Kidney (tissue), 14 donors: ENCODE measurements around the gene PRKAG2. TPM values are rescaled to one million over a fixed set of nuclear protein-coding genes. Genes with fewer than 3 reads are reported as not detected.
A peak's percentile ranks its signal among the peaks of the same experiment; 100 is the strongest.

Experiments used
- DNase-seq, 5 donors: peaks; one replicate each; pipeline ENCODE4 v3.0.0-alpha.2; 2013 to 2020
- FAIRE-seq: peaks from 2 replicates; lab custom pipeline; 2012; peaks lifted over from hg19 to GRCh38; lab: Jason Lieb, UNC
- H3K27ac ChIP-seq, 2 donors: one replicate each; pipeline ENCODE4 v1.7.0; 2013; ENCODE audit warnings: low read depth in 2 of 2, low read length in 2 of 2, inconsistent platforms in 1 of 2
- H3K27me3 ChIP-seq: one replicate; pipeline ENCODE4 v1.7.1; 2013; ENCODE audit warnings: low read length, inconsistent platforms; ENCODE audit not compliant: control insufficient read depth, insufficient read depth
- H3K36me3 ChIP-seq, 3 donors: one replicate each; pipeline versions ENCODE4 v1.7.0 to v1.7.1; 2013; ENCODE audit warnings: low read length in 3 of 3, control low read depth in 1 of 3, inconsistent platforms in 1 of 3; ENCODE audit not compliant: insufficient read depth in 3 of 3, control insufficient read depth in 2 of 3
- H3K4me1 ChIP-seq, 3 donors: one replicate each; pipeline versions ENCODE4 v1.7.0 to v1.7.1; 2013; ENCODE audit warnings: low read length in 3 of 3, inconsistent platforms in 1 of 3, low read depth in 1 of 3; ENCODE audit not compliant: control insufficient read depth in 2 of 3, insufficient read depth in 2 of 3
- H3K4me3 ChIP-seq, 3 donors: one replicate each; pipeline versions ENCODE4 v1.7.0 to v1.8.1; 2013; ENCODE audit warnings: low read length in 3 of 3, control low read depth in 1 of 3, inconsistent platforms in 1 of 3
- H3K9ac ChIP-seq, 3 donors: one replicate each; pipeline versions ENCODE4 v1.7.0 to v1.7.1; 2013; ENCODE audit warnings: low read length in 3 of 3, control low read depth in 1 of 3, inconsistent platforms in 1 of 3
- H3K9me3 ChIP-seq, 3 donors: one replicate each; pipeline versions ENCODE4 v1.7.0 to v1.7.1; 2013; ENCODE audit warnings: low read length in 3 of 3, control low read depth in 1 of 3, inconsistent platforms in 1 of 3; ENCODE audit not compliant: control insufficient read depth in 2 of 3, insufficient read depth in 1 of 3
- intact Hi-C: fragments of 100-400 bp; cut with DNase I; formaldehyde crosslinking; loops from one replicate; pipeline ENCODE4 v1.11.1; 2022
- polyA plus RNA-seq: library from polyadenylated mRNA; stranded (reverse); fragments of 350-450 nt; fragmentation: Illumina TruSeq; extraction: RNeasy Lipid Tissue Mini Kit (QIAGEN cat#74804); gene quantifications from one replicate; pipeline ENCODE4 v1.2.3, GENCODE V29; 2014; ENCODE audit warnings: low read depth, low replicate concordance; ENCODE audit not compliant: insufficient read depth
- total RNA-seq: library from RNA; stranded (reverse); fragmentation: NEBNext Ultra II Directional; extraction: Animal tissue kit (Norgen Biotek cat#: 25700); gene quantifications from one replicate; pipeline ENCODE4 v1.2.1, GENCODE V29; 2021
- TF ChIP-seq, protein P1 (sequence below): IDR thresholded peaks from 3 replicates; pipeline ENCODE4 v1.5.1; 2012; ENCODE audit warnings: mild to moderate bottlenecking, moderate library complexity, borderline replicate concordance; ENCODE audit not compliant: insufficient read depth; ENCODE audit errors: extremely low read depth
- donor health status: control.
- donor health status: control.
- donor health status: control.
- donor health status: control.
- donor health status: control.
- donor health status: DM: yes; HTN: yes; CAD: no.
- donor health status: Normal renal cell carcinoma (clear cell type).

Gene PRKAG2
- total and polyA plus RNA-seq, 2 donors from 2014 or later: 40.7 to 40.9 TPM

DNA sequence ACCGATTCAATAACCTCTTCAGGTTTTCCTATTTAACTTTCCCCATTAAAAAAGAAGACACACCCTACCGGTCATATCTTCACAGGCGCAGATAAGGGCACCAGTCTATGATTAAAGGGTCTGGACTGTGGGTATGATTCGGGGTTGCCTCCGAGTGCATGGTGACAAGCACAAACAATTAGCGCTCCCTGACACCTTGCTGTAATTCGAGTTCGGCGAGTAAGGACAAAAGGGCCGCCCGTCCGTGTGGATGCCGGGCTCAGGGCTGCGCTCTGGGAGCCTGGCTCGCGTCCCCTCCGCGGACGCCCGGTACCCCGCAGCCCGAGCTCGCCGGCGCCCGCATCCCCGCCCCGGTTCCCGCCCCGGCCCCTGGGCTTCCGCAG lies 245.4 kb downstream of the PRKAG2 start:
- TF ChIP-seq, protein P1, sequence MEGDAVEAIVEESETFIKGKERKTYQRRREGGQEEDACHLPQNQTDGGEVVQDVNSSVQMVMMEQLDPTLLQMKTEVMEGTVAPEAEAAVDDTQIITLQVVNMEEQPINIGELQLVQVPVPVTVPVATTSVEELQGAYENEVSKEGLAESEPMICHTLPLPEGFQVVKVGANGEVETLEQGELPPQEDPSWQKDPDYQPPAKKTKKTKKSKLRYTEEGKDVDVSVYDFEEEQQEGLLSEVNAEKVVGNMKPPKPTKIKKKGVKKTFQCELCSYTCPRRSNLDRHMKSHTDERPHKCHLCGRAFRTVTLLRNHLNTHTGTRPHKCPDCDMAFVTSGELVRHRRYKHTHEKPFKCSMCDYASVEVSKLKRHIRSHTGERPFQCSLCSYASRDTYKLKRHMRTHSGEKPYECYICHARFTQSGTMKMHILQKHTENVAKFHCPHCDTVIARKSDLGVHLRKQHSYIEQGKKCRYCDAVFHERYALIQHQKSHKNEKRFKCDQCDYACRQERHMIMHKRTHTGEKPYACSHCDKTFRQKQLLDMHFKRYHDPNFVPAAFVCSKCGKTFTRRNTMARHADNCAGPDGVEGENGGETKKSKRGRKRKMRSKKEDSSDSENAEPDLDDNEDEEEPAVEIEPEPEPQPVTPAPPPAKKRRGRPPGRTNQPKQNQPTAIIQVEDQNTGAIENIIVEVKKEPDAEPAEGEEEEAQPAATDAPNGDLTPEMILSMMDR: no peak
- Histone ChIP-seq H3K27ac (peak overlapping the region; percentile 78 to 81), H3K4me1 (peaks cover 0 to 12% (median 0%) of the 10 kb centered on the region in 3 donors), H3K36me3 (no peaks in the 10 kb centered on the region), H3K27me3 (peaks cover 3% of the 10 kb centered on the region), H3K4me3 (peak overlapping the region; percentile 76 to 79 (median 77)), H3K9me3 (no peaks in the 10 kb centered on the region), H3K9ac (peak overlapping the region; percentile 53 to 63 (median 56))
- FAIRE-seq: no peak
- intact Hi-C loops: no loop called here
- peak in 3 of 5 donors; percentile 58 to 68 (median 62) for DNase-seq

- DNase-seq (no peak), FAIRE-seq (no peak)
- Histone ChIP-seq H3K4me3 (peak overlapping the region; percentile 76 to 79 (median 77)), H3K27ac (peak overlapping the region in 1 of 2 donors; percentile 81), H3K9me3 (no peaks in the 10 kb centered on the region), H3K9ac (peak overlapping the region; percentile 53 to 63 (median 56)), H3K4me1 (peaks cover 0 to 12% (median 0%) of the 10 kb centered on the region in 3 donors), H3K27me3 (peaks cover 3% of the 10 kb centered on the region), H3K36me3 (no peaks in the 10 kb centered on the region)
- TF ChIP-seq, protein P1: no peak
- intact Hi-C loops: no loop called here
Measured at GRCh38 chr7:151630851-151631569, 245.9 kb downstream of the PRKAG2 start.

- H3K36me3 ChIP-seq: no peaks in the 10 kb centered on the region
- FAIRE-seq: no peak
- peaks cover 3% of the 10 kb centered on the region for H3K27me3 ChIP-seq
- H3K27ac ChIP-seq: peak overlapping the region in 1 of 2 donors; percentile 5
- H3K4me3 ChIP-seq: peak overlapping the region in 1 of 3 donors; percentile 76
- intact Hi-C loops: no loop called here
- TF ChIP-seq, protein P1: no peak
- no peak for DNase-seq
- no peak overlapping the region for H3K9ac ChIP-seq
- peaks cover 0 to 12% (median 0%) of the 10 kb centered on the region in 3 donors for H3K4me1 ChIP-seq
- no peaks in the 10 kb centered on the region for H3K9me3 ChIP-seq
Measured at GRCh38 chr7:151630358-151630757, 246.6 kb downstream of the PRKAG2 start.
